ENCODE results near the gene NKTR.
A peak's percentile ranks its signal among the peaks of the same experiment; 100 is the strongest.

The NKTR gene

GRCh38 chr3:42683875-42684598 lies 83.6 kb downstream of the NKTR start:
- peak; percentile 17 to 30 for DNase-seq

DNA sequence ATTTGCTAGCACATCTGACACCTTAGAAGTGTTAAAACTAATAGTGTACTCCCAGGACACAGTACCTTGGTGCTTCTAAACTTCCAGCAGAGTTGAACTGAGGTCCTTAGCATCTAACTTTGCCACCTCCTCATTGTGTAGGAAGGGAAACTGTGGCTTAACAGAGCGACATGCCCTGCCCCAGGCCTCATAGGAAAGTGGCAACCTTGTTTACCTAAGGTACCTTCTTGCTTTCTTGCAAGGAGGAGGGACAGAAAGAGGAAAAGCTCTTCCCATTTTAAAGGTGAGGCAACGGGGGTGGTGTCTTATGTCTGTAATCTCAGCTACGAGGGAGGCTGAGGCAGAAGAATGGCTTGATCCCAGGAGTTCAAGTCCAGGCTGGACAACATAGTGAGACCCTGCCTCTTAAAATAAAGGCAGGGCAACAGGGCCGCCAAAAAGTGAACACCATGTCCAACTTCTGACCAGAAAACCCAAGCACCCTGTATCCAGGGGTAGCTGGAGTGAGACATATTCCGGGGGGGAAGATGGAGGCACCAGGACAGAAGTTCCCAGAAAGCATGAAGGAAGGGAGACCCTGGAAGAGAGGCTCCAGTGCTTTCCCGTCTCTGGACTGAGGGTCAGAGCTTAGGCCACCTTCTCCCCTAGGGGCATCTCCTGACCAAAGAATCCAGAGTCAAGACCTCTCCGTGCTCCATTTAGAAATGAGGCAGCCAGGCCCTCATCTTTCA lies 84.3 kb downstream of the NKTR start:
- no peak for DNase-seq

DNA sequence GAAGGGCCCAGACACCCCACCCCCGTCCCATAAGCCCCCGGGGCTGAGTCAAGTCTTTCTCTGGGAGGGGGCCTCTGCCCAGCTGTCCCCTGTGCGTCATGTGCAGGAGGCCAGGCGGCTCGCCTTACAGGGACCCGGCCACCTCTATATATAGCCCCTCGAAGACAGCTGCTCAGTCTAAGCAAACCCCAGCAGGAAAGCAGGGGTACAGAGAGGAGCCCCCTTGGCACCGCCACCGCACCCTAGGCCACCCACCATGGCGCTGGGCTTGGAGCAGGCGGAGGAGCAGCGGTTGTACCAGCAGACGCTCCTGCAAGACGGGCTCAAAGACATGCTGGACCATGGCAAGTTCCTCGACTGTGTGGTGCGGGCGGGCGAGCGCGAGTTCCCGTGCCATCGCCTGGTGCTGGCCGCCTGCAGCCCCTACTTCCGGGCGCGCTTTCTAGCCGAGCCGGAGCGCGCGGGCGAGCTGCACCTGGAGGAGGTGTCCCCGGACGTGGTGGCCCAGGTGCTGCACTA lies 84.9 kb downstream of the NKTR start, which contains the start of gene KLHL40:
Gene KLHL40 (plus strand): TSS at position 175 of the 519 bp plus-strand sequence. CDS start 82 bp downstream, at position 257.
- DNase-seq, result no peak

DNA sequence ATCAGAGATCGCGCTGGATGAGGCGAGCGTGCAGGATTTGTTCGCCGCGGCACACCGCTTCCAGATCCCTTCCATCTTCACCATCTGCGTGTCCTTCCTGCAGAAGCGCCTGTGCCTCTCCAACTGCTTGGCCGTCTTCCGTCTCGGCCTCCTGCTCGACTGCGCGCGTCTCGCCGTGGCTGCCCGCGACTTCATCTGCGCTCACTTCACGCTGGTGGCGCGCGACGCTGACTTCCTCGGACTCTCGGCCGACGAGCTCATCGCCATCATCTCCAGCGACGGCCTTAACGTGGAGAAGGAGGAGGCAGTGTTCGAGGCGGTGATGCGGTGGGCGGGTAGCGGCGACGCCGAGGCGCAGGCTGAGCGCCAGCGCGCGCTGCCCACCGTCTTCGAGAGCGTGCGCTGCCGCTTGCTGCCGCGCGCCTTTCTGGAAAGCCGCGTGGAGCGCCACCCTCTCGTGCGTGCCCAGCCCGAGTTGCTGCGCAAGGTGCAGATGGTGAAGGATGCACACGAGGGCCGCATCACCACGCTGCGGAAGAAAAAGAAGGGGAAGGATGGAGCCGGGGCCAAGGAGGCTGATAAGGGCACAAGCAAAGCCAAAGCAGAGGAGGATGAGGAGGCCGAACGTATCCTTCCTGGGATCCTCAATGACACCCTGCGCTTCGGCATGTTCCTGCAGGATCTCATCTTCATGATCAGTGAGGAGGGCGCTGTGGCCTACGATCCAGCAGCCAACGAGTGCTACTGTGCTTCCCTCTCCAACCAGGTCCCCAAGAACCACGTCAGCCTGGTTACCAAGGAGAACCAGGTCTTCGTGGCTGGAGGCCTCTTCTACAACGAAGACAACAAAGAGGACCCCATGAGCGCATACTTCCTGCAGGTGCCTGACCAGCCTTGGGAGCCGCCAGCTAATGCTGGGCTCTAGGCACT lies 85.7 kb downstream of the NKTR start:
- DNase-seq, result no peak

DNA sequence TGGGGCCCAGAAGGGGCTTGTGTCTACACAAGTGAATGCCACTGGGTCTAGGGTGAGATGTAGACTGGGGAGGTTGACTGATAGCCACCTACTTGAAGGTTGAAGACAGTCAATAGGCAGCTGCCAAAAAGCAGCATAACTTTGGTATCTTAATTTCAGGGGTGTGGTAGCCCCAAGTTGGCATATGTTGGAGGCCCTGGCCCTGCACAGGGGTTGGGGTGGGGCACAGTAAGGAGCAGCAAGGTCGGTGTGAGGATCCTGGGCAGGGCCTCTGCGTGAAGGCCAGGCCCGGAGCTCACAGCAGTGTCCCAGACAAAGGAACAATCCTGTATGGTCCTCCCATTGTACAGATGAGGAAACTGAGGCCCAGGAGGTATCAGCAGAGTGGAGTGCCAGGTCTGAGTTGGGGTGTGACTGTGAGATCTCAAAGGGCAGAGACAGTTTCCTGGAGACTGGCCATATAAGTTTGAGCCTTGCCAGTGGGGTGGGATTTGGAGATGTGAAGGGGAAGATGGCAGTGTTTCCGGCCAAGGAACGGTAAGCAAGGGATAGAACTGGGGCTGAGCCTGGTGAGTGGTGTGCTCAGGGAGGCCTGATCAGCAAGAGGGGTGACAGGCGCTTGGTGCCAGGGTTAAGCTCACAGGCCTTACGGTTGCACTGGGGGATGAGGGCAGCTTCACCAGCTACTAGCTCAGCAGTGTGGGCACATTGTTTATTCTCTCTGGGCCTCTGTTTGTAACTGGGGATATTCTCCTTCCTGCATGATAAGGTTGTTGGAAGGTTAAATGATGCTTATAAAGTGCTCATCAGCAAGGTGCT lies 86.6 kb downstream of the NKTR start:
- DNase-seq, result no peak

GRCh38 chr3:42688016-42688415 lies 87.5 kb downstream of the NKTR start:
- no peak for DNase-seq

GRCh38 chr3:42688487-42689420 lies 88.3 kb downstream of the NKTR start:
- no peak for DNase-seq

GRCh38 chr3:42689421-42690014 lies 89.0 kb downstream of the NKTR start:
- no peak for DNase-seq

- DNase-seq, result no peak
These were observed 89.7 kb downstream of the NKTR start for GRCh38 chr3:42690191-42690590.

GRCh38 chr3:42690766-42691680 lies 90.5 kb downstream of the NKTR start:
- DNase-seq, result no peak

- no peak for DNase-seq
These were observed 91.6 kb downstream of the NKTR start for GRCh38 chr3:42691816-42692666.

DNA sequence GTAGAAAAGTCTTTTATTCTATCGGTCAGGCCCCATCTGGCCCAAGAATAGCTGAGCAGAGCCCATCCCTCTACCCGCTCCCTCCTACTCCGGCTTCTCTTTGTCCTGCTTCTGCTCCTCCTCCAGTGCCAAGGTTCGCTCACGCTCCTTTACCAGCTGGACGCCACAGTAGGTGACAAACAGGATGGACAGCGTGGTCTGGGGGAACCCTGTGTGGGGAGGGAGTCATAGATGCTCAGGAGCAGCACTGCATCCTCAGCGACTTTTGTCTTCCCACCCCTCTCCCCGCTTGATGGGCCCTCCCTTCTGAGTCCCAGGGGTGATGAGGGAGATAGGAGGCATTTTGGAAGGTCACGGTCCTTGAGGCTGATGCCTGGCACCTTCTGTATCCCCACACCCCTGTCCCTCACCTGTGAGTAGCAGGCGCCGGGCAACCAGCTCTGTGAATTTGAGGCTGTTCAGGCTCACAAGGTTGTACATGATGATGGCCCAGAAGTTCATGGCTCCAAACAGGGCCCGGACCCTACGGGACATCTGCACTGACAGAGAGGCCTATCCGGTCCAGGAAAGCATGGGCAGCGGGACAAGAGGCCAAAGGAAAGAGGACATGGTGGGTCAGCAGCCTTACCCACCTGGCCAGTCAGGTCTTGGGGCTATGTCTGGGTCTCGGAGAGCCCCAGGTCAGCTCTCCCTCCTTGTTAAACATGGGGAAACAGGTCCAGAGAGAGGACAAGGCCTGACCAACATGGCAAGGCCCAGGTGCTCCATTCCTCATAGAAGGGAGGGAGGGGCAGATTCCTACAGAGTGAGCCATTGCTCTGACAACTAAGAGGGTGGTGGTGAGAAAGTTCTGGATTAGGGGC lies 92.4 kb downstream of the NKTR start:
- no peak for DNase-seq

GRCh38 chr3:42693530-42693930 lies 93.0 kb downstream of the NKTR start:
- no peak for DNase-seq

DNA sequence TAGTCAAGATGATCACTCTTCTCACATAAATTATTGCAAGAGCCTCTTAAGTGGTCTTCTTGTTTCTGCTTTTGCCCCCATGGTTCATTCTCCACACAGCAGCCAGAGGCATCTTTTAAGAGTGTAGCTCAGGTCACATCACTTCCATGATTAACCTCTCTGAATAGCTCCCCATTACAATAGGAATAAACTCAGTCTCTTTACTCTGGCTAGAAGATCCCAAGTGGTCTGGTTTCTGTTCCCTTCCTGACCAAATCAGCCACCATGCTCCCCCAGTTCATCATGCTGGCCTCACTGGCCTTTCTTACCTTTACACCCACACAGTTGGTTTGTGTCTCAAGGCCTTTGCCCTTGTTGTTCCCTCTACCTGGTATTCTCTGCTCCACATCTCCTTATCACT lies 93.9 kb downstream of the NKTR start:
- no peak for DNase-seq

GRCh38 chr3:42696356-42697288 lies 96.1 kb downstream of the NKTR start:
- DNase-seq, result no peak

Measured in SHP77 (cell line).